Measurements from ENCODE around the gene TLE4. TPM values are rescaled to one million over a fixed set of nuclear protein-coding genes. Genes with fewer than 3 reads are reported as not detected.
"Not testable (repeated sequence)": the region's sequence is repeated elsewhere in the genome, so short reads cannot be mapped to it uniquely, and the experiment has no call there.

TLE4 gene
- total RNA-seq, 1 experiment from 2014 or later = 8.1 TPM

GRCh38 chr9:79744521-79744920 is 172.8 kb downstream of the TLE4 start:
- Histone ChIP-seq H3K36me3 (ENCODE audit: control insufficient read depth, insufficient read depth, low read length) (no peaks in the 10 kb centered on the region), H3K4me3 (ENCODE audit: low read depth, low read length) (no peak overlapping the region), H3K4me1 (no peaks in the 10 kb centered on the region), H3K9me3 (no peaks in the 10 kb centered on the region), H3K27me3 (replicated peaks; ENCODE audit: control insufficient read depth, insufficient read depth, low read length) (no peaks in the 10 kb centered on the region)
- intact Hi-C loops (cut with micrococcal nuclease; ENCODE audit: unreplicated experiment) = no loop called here
- no peaks in the 10 kb centered on the region for H3K9me3 Mint-ChIP-seq (ENCODE audit: unreplicated experiment)
- CTCF ChIA-PET = no interaction called here
- DNase-seq = no peak
- H3K27ac Mint-ChIP-seq (ENCODE audit: unreplicated experiment) = no peak overlapping the region
- H3K27me3 Mint-ChIP-seq (ENCODE audit: insufficient read depth, unreplicated experiment) = no peaks in the 10 kb centered on the region
- no TSS peak for BruUV-seq (replicated peaks)
- H3K4me3 Mint-ChIP-seq (ENCODE audit: unreplicated experiment) = no peak overlapping the region
- TF ChIP-seq CTCF (IDR thresholded peaks at IDR 0.05; ENCODE audit: insufficient read depth in 1 of 2, low read depth in 1 of 2, low read length in 1 of 2, severe bottlenecking in 1 of 2, unreplicated experiment in 1 of 2) = no peak
- H3K4me1 Mint-ChIP-seq (ENCODE audit: low read depth, unreplicated experiment) = no peaks in the 10 kb centered on the region
- no peaks in the 10 kb centered on the region for H3K36me3 Mint-ChIP-seq (ENCODE audit: insufficient read depth, unreplicated experiment)
- POLR2A ChIA-PET = no interaction called here

GRCh38 chr9:79745752-79746336 is 174.1 kb downstream of the TLE4 start:
- no TSS peak for BruUV-seq (replicated peaks)
- H3K27ac Mint-ChIP-seq (ENCODE audit: unreplicated experiment) = no peak overlapping the region
- TF ChIP-seq CTCF (IDR thresholded peaks at IDR 0.05; ENCODE audit: insufficient read depth in 1 of 2, low read depth in 1 of 2, low read length in 1 of 2, severe bottlenecking in 1 of 2, unreplicated experiment in 1 of 2) = no peak

GRCh38 chr9:79751895-79752466 is 180.2 kb downstream of the TLE4 start:
- H3K9me3 Mint-ChIP-seq (ENCODE audit: unreplicated experiment); BruUV-seq (replicated peaks); CTCF ChIA-PET; DNase-seq; H3K4me3 ChIP-seq (ENCODE audit: low read depth, low read length); H3K4me3 Mint-ChIP-seq (ENCODE audit: unreplicated experiment); H3K9me3 ChIP-seq; H3K27me3 ChIP-seq (replicated peaks; ENCODE audit: control insufficient read depth, insufficient read depth, low read length); H3K27me3 Mint-ChIP-seq (ENCODE audit: insufficient read depth, unreplicated experiment); POLR2A ChIA-PET; H3K4me1 ChIP-seq; H3K4me1 Mint-ChIP-seq (ENCODE audit: low read depth, unreplicated experiment); H3K36me3 Mint-ChIP-seq (ENCODE audit: insufficient read depth, unreplicated experiment); H3K27ac Mint-ChIP-seq (ENCODE audit: unreplicated experiment); H3K36me3 ChIP-seq (ENCODE audit: control insufficient read depth, insufficient read depth, low read length); intact Hi-C loops (cut with micrococcal nuclease; ENCODE audit: unreplicated experiment): not testable (repeated sequence)

More at GRCh38 chr9:79745752-79746336, 174.1 kb downstream of the TLE4 start:
- H3K4me3 ChIP-seq (ENCODE audit: low read depth, low read length) = no peak overlapping the region
- intact Hi-C loops (cut with micrococcal nuclease; ENCODE audit: unreplicated experiment) = no loop called here
- Mint-ChIP-seq H3K27me3 (ENCODE audit: insufficient read depth, unreplicated experiment) (no peaks in the 10 kb centered on the region), H3K9me3 (ENCODE audit: unreplicated experiment) (no peaks in the 10 kb centered on the region), H3K4me1 (ENCODE audit: low read depth, unreplicated experiment) (no peaks in the 10 kb centered on the region), H3K36me3 (ENCODE audit: insufficient read depth, unreplicated experiment) (no peaks in the 10 kb centered on the region), H3K4me3 (ENCODE audit: unreplicated experiment) (no peak overlapping the region)
- H3K4me1 ChIP-seq = no peaks in the 10 kb centered on the region
- DNase-seq = no peak
- H3K9me3 ChIP-seq = no peaks in the 10 kb centered on the region
- H3K27me3 ChIP-seq (replicated peaks; ENCODE audit: control insufficient read depth, insufficient read depth, low read length) = no peaks in the 10 kb centered on the region
- CTCF ChIA-PET = no interaction called here
- POLR2A ChIA-PET = no interaction called here
- no peaks in the 10 kb centered on the region for H3K36me3 ChIP-seq (ENCODE audit: control insufficient read depth, insufficient read depth, low read length)
